NCI-H82 treated with DMSO at 0.1 percent for 48 hours (cell line): ENCODE data around the gene KRTAP5-6.

Experiments
- DNase-seq: peaks from one replicate; lab custom pipeline; 2025; ENCODE audit not compliant: unreplicated experiment; lab: John Stamatoyannopoulos, UW

Gene KRTAP5-6

DNA sequence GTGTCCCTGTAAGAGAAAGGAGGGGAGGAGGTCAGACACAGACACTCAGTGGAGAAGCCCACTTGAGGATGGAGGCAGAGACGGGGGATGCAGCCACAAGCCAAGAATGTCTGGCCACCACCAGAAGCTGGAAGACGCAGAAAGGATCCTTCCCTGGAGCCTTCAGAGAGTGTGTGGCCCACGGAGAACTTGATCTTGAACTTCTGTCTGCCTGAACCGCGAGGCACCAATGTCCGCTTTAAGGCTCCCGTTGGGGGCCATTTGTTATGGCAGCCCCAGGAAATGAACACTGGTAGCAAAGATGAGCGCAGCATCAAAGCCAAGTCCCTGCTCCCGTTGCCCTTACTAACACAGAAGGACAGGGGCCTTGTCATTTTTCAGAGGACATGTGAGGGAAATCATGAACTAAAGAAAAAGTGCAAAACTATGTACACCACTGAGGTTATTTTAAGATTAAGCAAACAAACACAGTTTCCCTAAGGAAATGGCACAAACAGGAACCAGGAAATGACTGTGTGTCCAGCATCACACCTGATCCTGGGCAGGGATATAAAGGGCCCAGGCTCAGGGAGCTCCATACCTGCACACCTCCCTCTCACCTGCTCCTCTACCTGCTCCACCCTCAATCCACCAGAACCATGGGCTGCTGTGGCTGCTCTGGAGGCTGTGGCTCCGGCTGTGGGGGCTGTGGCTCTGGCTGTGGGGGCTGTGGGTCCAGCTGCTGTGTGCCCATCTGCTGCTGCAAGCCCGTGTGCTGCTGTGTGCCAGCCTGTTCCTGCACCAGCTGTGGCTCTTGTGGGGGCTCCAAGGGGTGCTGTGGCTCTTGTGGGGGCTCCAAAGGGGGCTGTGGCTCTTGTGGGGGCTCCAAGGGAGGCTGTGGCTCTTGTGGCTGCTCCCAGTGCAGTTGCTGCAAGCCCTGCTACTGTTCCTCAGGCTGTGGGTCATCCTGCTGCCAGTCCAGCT lies at the start of gene KRTAP5-6:
TSS of gene KRTAP5-6 (plus strand) at position 588 of the 963 bp plus-strand sequence. CDS start at position 639, 51 bp downstream.
- DNase-seq, result no peak

DNA sequence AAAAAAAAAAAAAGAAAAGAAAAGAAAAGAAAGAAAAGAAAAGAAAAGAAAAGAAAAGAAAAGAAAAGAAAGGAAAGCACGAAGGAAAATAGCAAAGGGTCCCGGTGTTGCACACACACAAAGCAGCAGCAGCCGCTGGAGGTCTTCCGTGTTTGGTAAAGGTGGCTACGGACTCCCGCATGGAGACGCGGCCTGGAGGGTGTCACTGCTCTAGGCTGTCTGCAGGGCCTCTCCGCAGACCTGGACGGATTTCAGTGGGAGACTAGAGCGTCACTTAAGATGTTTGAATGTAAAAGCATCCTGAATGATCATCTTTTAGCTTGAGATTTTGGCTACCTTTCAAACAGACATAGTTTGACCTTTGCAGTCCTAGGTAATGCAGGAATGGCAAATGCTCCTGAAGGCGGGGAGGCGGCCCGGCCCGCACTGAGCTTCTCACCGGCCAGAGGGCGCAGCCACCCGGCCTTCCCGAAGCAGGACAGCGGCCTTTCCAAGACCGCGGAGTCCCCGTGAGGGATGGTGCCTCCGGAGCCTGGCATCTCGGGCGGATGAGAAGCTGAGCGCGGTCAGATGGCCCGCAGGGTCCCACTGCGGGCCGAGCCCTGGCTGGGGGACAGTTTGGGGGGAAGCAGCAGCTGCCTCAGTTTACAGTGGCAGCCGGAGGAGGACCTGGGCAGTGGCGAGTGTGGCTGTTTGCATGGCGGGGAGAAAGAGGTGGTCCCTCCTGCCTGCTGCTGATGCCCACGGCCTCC lies 48.9 kb upstream of the KRTAP5-6 start:
- no peak for DNase-seq

- no peak for DNase-seq
Measured at GRCh38 chr11:1648653-1649420, 48.2 kb upstream of the KRTAP5-6 start.

- DNase-seq, result no peak
Measured at GRCh38 chr11:1650034-1650917, 46.7 kb upstream of the KRTAP5-6 start.

DNA sequence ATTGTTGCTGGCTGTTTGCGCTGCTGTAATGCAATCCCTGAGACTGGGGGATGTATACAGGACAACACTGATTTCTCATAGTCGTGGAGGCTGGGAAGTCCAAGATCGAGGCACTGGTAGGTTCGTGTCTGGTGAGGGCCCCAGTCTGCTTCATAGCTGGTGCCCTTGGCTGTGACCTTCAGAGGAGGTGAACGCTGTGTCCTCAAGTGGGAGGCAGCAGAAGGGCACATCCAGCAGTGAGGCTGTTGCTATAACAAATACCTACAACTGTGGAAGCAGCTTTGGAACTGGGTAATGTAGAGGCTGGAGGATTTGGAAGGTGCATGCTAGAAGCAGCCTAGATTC lies 46.1 kb upstream of the KRTAP5-6 start:
- DNase-seq, result no peak

DNA sequence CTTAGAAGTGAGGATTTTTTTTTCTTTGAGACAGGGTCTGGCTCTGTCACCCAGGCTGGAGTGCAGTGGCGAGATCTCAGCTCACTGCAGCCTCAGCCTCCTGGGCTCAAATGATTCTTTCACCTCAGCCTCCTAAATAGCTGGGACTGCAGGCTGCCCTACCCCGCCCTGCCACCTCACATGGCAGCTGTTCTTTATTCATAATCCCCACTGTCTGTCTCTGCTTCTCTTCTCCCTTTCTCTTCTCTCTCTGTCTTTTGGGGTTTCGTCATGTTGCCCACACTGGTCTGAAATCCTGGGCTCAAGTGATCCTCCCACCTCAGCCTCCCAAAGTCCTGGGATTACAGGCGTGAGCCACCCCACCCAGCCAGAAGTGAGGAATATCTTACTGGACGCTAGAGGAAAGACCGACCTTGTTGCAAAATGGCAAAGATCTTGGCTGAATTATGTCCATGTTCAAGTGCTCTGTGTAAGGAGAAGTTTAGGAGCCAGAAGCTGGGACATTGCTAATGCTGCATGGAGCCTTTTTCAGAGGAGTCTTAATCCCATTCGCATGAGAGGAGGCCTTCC lies 45.5 kb upstream of the KRTAP5-6 start:
- no peak for DNase-seq

- DNase-seq, result no peak
Measured at GRCh38 chr11:1652026-1652425, 45.0 kb upstream of the KRTAP5-6 start.

- DNase-seq, result no peak
Measured at GRCh38 chr11:1652442-1652770, 44.6 kb upstream of the KRTAP5-6 start.

DNA sequence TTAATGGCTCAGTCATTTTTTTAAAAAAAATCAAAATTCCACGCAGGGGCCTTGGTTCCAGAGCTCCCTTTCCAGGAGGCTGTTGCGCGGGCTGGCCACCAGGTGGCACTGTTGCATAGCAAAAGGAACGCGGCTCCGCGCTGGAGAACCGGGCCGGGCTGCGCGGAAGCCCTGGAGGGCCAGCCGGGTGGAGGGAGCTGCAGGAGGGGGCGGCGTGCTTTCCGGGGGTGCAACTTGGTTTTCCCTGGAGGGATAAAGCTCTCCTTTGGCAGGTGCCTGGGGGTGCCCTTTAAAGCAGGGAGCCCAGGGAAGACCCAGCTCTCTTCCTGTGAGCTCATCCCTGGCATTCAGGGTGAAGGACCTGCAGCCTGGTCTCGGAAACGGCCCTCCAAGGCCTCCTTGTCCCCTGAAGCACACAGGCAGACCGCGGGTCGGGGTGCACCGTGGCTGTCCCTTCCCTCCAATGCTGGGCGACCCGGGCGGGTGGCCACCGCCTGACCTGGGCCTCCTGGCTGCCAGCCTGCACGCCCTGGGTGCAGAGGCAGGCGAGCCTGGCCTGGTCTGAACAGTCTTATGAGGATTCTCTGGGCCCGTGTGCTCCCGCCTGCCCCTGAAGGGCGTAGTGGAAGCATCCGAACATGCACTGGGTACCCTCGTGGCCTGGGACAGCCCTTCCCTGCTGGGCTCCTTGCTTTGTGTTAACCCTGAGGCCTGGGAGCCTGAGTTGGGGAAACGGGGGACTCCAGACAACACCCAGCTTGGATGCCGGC lies 44.0 kb upstream of the KRTAP5-6 start:
- DNase-seq, result no peak

- no peak for DNase-seq
Measured at GRCh38 chr11:1653541-1654387, 43.2 kb upstream of the KRTAP5-6 start.

DNA sequence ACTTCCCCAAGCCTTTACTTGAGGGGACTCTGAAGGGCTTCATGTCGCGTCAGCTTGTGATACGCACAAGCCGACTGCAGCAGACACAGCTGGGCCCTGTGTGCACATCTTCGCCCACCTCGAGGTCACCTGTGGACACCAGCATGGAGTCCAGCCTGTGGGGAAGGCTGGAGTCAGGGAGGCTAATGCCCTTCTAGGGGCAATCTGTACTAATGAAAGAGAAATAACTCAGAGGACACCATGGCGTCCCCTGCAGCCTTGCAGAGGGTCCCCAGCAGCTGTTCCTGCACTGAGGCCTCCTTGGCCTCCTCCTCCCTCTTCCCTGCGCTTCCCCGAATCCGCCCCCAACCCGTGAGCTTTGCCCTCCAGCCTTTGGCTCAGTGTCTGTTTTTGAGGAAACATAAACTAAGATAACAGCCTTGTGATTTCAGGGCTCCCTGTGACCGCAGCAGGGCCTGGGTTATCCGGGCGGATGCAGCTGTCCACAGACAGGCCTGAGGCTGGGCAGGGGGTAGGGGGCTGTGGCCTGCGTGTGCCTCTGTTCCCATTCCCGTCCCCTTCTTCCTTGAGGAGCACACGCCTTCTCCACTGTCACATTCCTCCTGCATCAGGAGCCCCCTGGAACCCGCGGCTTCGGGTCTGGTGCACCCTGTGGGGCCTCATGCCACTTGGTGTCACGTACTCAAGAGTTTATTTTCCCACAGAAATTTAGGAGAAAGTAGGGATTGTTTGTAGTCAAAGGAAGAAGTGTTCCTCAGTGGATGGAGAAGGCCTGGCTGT lies 42.4 kb upstream of the KRTAP5-6 start:
- DNase-seq, result no peak

DNA sequence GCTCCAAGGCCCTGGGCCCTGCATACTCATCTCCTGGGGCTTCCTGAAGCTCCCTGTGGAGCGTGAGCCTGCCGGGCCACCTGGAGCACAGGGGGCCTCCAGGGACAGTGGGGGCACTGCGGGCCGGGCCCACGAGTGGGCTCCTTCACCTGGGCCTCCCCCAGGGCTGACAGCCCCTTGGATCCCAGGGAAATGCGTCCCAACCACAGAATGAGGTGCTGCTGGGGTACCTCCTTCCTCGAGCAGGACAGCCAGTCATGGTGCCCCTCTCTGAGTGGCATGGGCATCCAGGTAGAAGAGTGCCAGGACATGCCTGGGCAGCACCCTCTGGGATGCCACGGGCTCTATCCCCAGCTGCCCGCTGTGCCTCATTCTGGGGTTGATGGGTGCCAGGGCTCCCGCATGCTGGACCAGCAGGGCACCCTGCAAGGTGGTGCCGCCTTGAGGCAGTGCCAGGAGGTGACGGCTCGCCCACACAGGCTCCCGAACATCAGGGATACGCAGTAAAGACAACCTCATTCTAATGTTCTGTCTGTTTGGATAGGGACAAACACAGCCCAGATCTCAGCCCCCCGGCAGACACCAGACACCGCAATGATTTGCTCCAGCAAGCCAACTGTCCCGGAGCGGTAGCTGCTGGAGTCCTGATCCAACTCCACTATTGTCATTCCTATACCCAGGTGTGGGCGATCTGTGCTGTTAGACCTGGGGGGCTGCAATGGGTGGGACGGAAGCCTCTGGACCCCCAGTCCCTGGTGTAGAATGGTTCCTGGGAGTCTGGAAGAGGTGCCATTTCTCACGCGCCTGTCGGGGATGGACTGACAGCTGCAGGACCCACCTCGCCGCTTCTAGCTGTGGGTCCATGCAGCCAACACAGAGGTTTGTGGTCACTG lies 41.6 kb upstream of the KRTAP5-6 start:
- DNase-seq, result no peak

GRCh38 chr11:1656061-1656441 lies 40.9 kb upstream of the KRTAP5-6 start:
- no peak for DNase-seq

DNA sequence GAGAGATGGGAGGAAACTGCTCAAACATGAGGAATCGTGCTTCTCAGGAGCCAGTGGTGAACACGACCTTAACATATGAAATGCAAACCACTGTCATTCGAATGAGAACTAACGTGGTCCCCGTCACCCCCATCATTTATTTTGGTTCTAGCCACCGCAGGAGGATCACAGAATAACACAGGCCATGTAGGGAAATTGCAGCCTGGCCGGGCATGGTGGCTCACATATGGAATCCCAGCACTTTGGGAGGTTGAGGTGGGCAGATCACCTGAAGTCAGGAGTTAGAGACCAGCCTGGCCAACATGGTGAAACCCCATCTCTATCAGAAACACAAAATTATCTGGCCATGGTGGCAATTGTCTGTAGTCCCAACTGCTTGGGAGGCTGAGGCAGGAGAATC lies 40.3 kb upstream of the KRTAP5-6 start:
- no peak for DNase-seq

- DNase-seq, result no peak
Measured at GRCh38 chr11:1659506-1659905, 37.5 kb upstream of the KRTAP5-6 start.

GRCh38 chr11:1660111-1660867 lies 36.7 kb upstream of the KRTAP5-6 start:
- no peak for DNase-seq
